Nephron (organoid): ENCODE data around the gene CFP.
"Not testable (repeated sequence)": the region's sequence is repeated elsewhere in the genome, so short reads cannot be mapped to it uniquely, and the experiment has no call there.

Experiments used
- H3K27ac Mint-ChIP-seq, 3 experiments: 2 replicates each; pipeline ENCODE4 v1.8.0; 2020; ENCODE audit warnings: mixed read lengths in 3 of 3, mild to moderate bottlenecking in 2 of 3, moderate library complexity in 1 of 3
- H3K27me3 Mint-ChIP-seq: 2 replicates; pipeline ENCODE4 v1.8.0; 2021; ENCODE audit warnings: low read depth, mild to moderate bottlenecking, moderate library complexity, mixed read lengths
- H3K36me3 Mint-ChIP-seq: 2 replicates; pipeline ENCODE4 v1.8.0; 2020; ENCODE audit warnings: low read depth, mixed read lengths
- H3K4me1 Mint-ChIP-seq: 2 replicates; pipeline ENCODE4 v1.8.0; 2020; ENCODE audit warnings: mixed read lengths
- H3K4me3 Mint-ChIP-seq, 3 experiments: 2 replicates each; pipeline ENCODE4 v1.8.0; 2020; ENCODE audit warnings: mild to moderate bottlenecking in 3 of 3, mixed read lengths in 3 of 3, moderate library complexity in 2 of 3
- H3K9me3 Mint-ChIP-seq: 2 replicates; pipeline ENCODE4 v1.8.0; 2020; ENCODE audit warnings: mixed read lengths
- CTCF ChIP-seq, 3 experiments: fragments of 200-600 bp; sonication (generic); IDR thresholded peaks; one replicate each; pipeline ENCODE4 v1.5.0; 2021; ENCODE audit warnings: antibody characterized with exemption in 3 of 3; ENCODE audit not compliant: unreplicated experiment in 3 of 3

The CFP gene

GRCh38 chrX:47610511-47610910 is 19.2 kb downstream of the CFP start:
- no peak overlapping the region for H3K4me3 Mint-ChIP-seq
- no peak for TF ChIP-seq CTCF (IDR thresholded peaks at IDR 0.05; ENCODE audit: unreplicated experiment in 3 of 3)
- no peaks in the 10 kb centered on the region for H3K36me3 Mint-ChIP-seq
- H3K27ac Mint-ChIP-seq = no peak overlapping the region
- H3K4me1 Mint-ChIP-seq = no peaks in the 10 kb centered on the region
- peaks cover 11% of the 10 kb centered on the region for H3K9me3 Mint-ChIP-seq
- peaks cover 6% of the 10 kb centered on the region for H3K27me3 Mint-ChIP-seq

- no peak overlapping the region for H3K27ac Mint-ChIP-seq
- TF ChIP-seq CTCF (IDR thresholded peaks at IDR 0.05; ENCODE audit: unreplicated experiment in 3 of 3) = no peak
- H3K4me1 Mint-ChIP-seq = no peaks in the 10 kb centered on the region
- H3K9me3 Mint-ChIP-seq = peaks cover 13% of the 10 kb centered on the region
- no peak overlapping the region for H3K4me3 Mint-ChIP-seq
- H3K27me3 Mint-ChIP-seq = peaks cover 3% of the 10 kb centered on the region
- no peaks in the 10 kb centered on the region for H3K36me3 Mint-ChIP-seq
Measured at GRCh38 chrX:47608130-47608810, 21.5 kb downstream of the CFP start.

GRCh38 chrX:47607091-47607490 is 22.6 kb downstream of the CFP start:
- Mint-ChIP-seq H3K9me3 (peaks cover 13% of the 10 kb centered on the region), H3K4me1 (no peaks in the 10 kb centered on the region), H3K4me3 (no peak overlapping the region), H3K36me3 (no peaks in the 10 kb centered on the region), H3K27me3 (peaks cover 3% of the 10 kb centered on the region), H3K27ac (no peak overlapping the region)
- TF ChIP-seq CTCF (IDR thresholded peaks at IDR 0.05; ENCODE audit: unreplicated experiment in 3 of 3) = no peak

- TF ChIP-seq CTCF (IDR thresholded peaks at IDR 0.05; ENCODE audit: unreplicated experiment in 3 of 3) = no peak
- Mint-ChIP-seq H3K9me3 (peaks cover 15% of the 10 kb centered on the region), H3K4me3 (no peak overlapping the region), H3K27ac (no peak overlapping the region), H3K36me3 (no peaks in the 10 kb centered on the region), H3K27me3 (peaks cover 3% of the 10 kb centered on the region), H3K4me1 (no peaks in the 10 kb centered on the region)
Measured at GRCh38 chrX:47605024-47605423, 24.7 kb downstream of the CFP start.

- H3K36me3 Mint-ChIP-seq, H3K4me3 Mint-ChIP-seq, H3K4me1 Mint-ChIP-seq, H3K27me3 Mint-ChIP-seq, H3K27ac Mint-ChIP-seq: not testable (repeated sequence)
- peaks cover 19% of the 10 kb centered on the region for H3K9me3 Mint-ChIP-seq
Measured at GRCh38 chrX:47603125-47603524, 26.6 kb downstream of the CFP start.

GRCh38 chrX:47597222-47597621 is 32.5 kb downstream of the CFP start:
- Mint-ChIP-seq H3K36me3 (peaks cover 3% of the 10 kb centered on the region), H3K27me3 (no peaks in the 10 kb centered on the region), H3K27ac (no peak overlapping the region), H3K9me3 (peaks cover 36% of the 10 kb centered on the region), H3K4me1 (no peaks in the 10 kb centered on the region), H3K4me3 (no peak overlapping the region)
- TF ChIP-seq CTCF (IDR thresholded peaks at IDR 0.05; ENCODE audit: unreplicated experiment in 3 of 3) = no peak
